ENCODE data around the gene EFCAB12.

Gene EFCAB12

GRCh38 chr3:129448186-129448895, 19.9 kb upstream of the EFCAB12 start:
- no peak for DNase-seq (ENCODE audit: low read depth, low spot score)
- no peak overlapping the region for H3K27ac ChIP-seq

GRCh38 chr3:129446926-129447325, 18.5 kb upstream of the EFCAB12 start:
- no peak for DNase-seq (ENCODE audit: low read depth, low spot score)
- H3K27ac ChIP-seq, result no peak overlapping the region

GRCh38 chr3:129445471-129445870, 17.0 kb upstream of the EFCAB12 start:
- no peak overlapping the region for H3K27ac ChIP-seq
- no peak for DNase-seq (ENCODE audit: low read depth, low spot score)

GRCh38 chr3:129442947-129443346, 14.5 kb upstream of the EFCAB12 start:
- no peak for DNase-seq (ENCODE audit: low read depth, low spot score)
- H3K27ac ChIP-seq, result no peak overlapping the region

- DNase-seq (ENCODE audit: low read depth, low spot score), result no peak
Measured at GRCh38 chr3:129442486-129442885, 14.1 kb upstream of the EFCAB12 start.

GRCh38 chr3:129441782-129442181, 13.3 kb upstream of the EFCAB12 start:
- peak overlapping the region; percentile 72 for H3K27ac ChIP-seq

More at GRCh38 chr3:129442486-129442885, 14.1 kb upstream of the EFCAB12 start:
- no peak overlapping the region for H3K27ac ChIP-seq

GRCh38 chr3:129441215-129441614, 12.8 kb upstream of the EFCAB12 start:
- DNase-seq (ENCODE audit: low read depth, low spot score), result no peak
- H3K27ac ChIP-seq, result peak overlapping the region; percentile 72

More at GRCh38 chr3:129441782-129442181, 13.3 kb upstream of the EFCAB12 start:
- DNase-seq (ENCODE audit: low read depth, low spot score), result no peak

GRCh38 chr3:129440618-129441190, 12.3 kb upstream of the EFCAB12 start:
- no peak for DNase-seq (ENCODE audit: low read depth, low spot score)
- H3K27ac ChIP-seq, result peak overlapping the region; percentile 72

GRCh38 chr3:129439817-129440617, 11.6 kb upstream of the EFCAB12 start, which contains the start of the genes IFT122 and MBD4:
IFT122 (plus strand) TSS chr3:129440224; CDS start chr3:129440331, 107 bp downstream.
MBD4 (minus strand) TSS chr3:129439948; CDS start chr3:129439833, 115 bp downstream.
- H3K27ac ChIP-seq, result peak within 1 kb of the TSS; percentile 72
- DNase-seq (ENCODE audit: low read depth, low spot score), result peak; percentile 96

GRCh38 chr3:129439226-129439816, 10.9 kb upstream of the EFCAB12 start:
- DNase-seq (ENCODE audit: low read depth, low spot score), result no peak
- H3K27ac ChIP-seq, result peak overlapping the region; percentile 72

- H3K27ac ChIP-seq, result no peak overlapping the region
- no peak for DNase-seq (ENCODE audit: low read depth, low spot score)
Measured at GRCh38 chr3:129435367-129435766, 6.9 kb upstream of the EFCAB12 start.

- H3K27ac ChIP-seq, result no peak overlapping the region
- no peak for DNase-seq (ENCODE audit: low read depth, low spot score)
Measured at GRCh38 chr3:129434140-129434539, 5.7 kb upstream of the EFCAB12 start.

GRCh38 chr3:129433565-129433964, 5.1 kb upstream of the EFCAB12 start:
- no peak overlapping the region for H3K27ac ChIP-seq
- no peak for DNase-seq (ENCODE audit: low read depth, low spot score)

GRCh38 chr3:129432671-129433070, 4.2 kb upstream of the EFCAB12 start:
- DNase-seq (ENCODE audit: low read depth, low spot score), result no peak
- no peak overlapping the region for H3K27ac ChIP-seq

GRCh38 chr3:129432036-129432435, 3.6 kb upstream of the EFCAB12 start:
- no peak overlapping the region for H3K27ac ChIP-seq

GRCh38 chr3:129429602-129430001, 1.2 kb upstream of the EFCAB12 start:
- no peak for DNase-seq (ENCODE audit: low read depth, low spot score)
- H3K27ac ChIP-seq, result no peak overlapping the region

More at GRCh38 chr3:129432036-129432435, 3.6 kb upstream of the EFCAB12 start:
- DNase-seq (ENCODE audit: low read depth, low spot score), result no peak

- no peak overlapping the region for H3K27ac ChIP-seq
- DNase-seq (ENCODE audit: low read depth, low spot score), result no peak
Measured at GRCh38 chr3:129429080-129429451, 630 bp upstream of the EFCAB12 start.

- DNase-seq (ENCODE audit: low read depth, low spot score), result no peak
- no peak overlapping the region for H3K27ac ChIP-seq
Measured at GRCh38 chr3:129428007-129428375, 445 bp downstream of the EFCAB12 start.

GRCh38 chr3:129425619-129426018, 2.8 kb downstream of the EFCAB12 start:
- no peak overlapping the region for H3K27ac ChIP-seq
- no peak for DNase-seq (ENCODE audit: low read depth, low spot score)

GRCh38 chr3:129425213-129425612, 3.2 kb downstream of the EFCAB12 start:
- H3K27ac ChIP-seq, result no peak overlapping the region
- DNase-seq (ENCODE audit: low read depth, low spot score), result no peak

All from epithelial cell of prostate (primary cell).